GM11168 (cell line): ENCODE results near the gene TBCB.

ENCODE experiments used
- in situ Hi-C: fragments of 300-500 bp; cut with MboI; formaldehyde crosslinking; loops from one replicate; pipeline ENCODE4 v1.12.0; 2022; ENCODE audit warnings: low sequenced_read_pairs; ENCODE audit not compliant: unreplicated experiment

Gene TBCB

DNA sequence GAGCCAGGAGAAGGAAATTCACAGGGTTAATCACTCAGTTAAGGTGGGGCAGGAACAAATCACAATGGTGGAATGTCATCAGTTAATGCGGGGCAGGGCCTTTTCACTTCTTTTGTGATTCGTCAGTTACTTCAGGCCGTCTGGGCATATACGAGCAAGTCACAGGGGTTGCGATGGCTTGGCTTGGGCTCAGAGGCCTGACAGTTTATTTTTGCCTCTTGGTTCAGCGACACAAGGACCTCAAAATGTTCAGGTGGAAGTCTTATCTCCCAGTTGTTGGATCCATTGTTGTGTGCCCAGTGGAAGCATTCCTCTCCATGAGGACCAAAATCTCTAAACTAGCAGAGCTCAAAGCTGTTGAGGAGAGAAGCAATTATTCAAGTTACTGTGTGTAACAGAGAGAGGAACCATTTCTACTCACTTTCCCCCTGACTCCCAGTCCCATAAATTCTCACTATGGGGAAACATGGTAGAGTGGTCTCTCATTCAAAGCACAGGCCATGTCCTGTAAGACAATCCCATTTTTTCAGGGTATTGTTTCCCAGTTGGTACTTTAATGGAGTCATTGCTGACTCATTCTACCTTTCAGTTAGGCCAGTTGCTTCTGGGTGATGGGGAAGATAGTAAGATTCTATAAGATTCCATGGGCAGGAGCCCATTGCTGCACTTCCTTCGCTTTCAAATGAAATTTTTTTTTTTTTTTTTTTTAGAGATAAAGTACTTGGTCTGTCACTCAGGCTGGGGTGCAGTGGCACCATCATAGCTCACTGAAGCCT, 45.7 kb downstream of the TBCB start:
- in situ Hi-C loops, result no loop called here

GRCh38 chr19:36163813-36164212, 48.5 kb downstream of the TBCB start:
- in situ Hi-C loops, result no loop called here

GRCh38 chr19:36169084-36169760, 54.0 kb downstream of the TBCB start:
- in situ Hi-C loops, result no loop called here

- in situ Hi-C loops, result loop anchor here (5.0 kb wide), 1 partner anchor 46 kb away; no protein-coding TSS in a partner anchor
Observed at GRCh38 chr19:36172852-36173251, 57.6 kb downstream of the TBCB start.

GRCh38 chr19:36173846-36174245, 58.6 kb downstream of the TBCB start:
- in situ Hi-C loops, result loop anchor here (5.0 kb wide), 1 partner anchor 47 kb away; no protein-coding TSS in a partner anchor
